Subcutaneous adipose tissue (tissue), 4 donors: ENCODE data around the gene CSF3. TPM values are rescaled to one million over a fixed set of nuclear protein-coding genes. Genes with fewer than 3 reads are reported as not detected.
A peak's percentile ranks its signal among the peaks of the same experiment; 100 is the strongest.

Experiments
- small RNA-seq: library from RNA; depleted of rRNA; stranded (forward); fragments of <200 nt; gene quantifications from one replicate; pipeline ENCODE3, GENCODE V24; 2016
- total RNA-seq, 4 donors: library from RNA; depleted of rRNA; stranded (reverse); fragments of >200 nt; gene quantifications; one replicate each; pipeline ENCODE4 v1.1.0, GENCODE V29; 2016
- TF ChIP-seq, protein P1 (sequence below): fragments of 450-650 bp; IDR thresholded peaks from one replicate; pipeline ENCODE4 v1.5.1; 2016; ENCODE audit warnings: low read depth, mild to moderate bottlenecking, control low read depth, antibody characterized with exemption, moderate library complexity

The CSF3 gene
- total RNA-seq, 4 donors from 2014 or later = not detected

DNA sequence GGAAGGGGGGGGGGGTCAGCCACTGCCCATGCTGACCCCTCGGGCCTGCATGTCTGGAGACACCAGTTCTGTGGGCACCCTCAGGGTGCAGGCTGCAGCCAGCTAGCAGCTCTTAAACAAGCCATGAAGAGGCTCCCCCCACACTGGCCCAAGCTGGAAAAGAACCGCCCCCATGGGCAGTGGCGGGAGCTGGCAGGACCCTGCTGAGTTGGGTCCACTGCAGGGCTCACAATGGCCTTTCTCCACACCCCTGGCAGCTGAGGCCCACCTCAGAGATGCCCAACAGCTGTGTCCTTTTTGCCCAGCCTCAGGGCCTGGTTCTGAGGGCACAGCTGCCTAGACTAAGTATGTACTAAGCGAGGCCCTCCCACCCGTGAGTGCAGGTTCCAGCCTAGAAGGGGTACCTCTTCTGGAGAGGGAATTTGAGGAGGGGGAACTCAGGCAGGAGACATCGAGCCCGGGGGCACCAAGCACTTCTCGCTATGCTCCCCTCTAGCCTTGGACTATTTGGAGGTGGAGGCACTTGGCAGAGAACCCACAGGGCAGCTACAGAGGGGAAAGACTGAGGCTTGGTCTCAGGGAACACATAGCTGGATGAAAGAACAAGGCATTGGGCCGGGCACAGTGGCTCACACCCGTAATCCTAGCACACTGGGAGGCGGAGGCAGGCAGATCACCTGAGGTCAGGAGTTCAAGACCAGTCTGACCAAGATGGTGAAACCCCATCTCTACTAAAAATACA is 50.7 kb downstream of the CSF3 start:
- TF ChIP-seq, protein P1, sequence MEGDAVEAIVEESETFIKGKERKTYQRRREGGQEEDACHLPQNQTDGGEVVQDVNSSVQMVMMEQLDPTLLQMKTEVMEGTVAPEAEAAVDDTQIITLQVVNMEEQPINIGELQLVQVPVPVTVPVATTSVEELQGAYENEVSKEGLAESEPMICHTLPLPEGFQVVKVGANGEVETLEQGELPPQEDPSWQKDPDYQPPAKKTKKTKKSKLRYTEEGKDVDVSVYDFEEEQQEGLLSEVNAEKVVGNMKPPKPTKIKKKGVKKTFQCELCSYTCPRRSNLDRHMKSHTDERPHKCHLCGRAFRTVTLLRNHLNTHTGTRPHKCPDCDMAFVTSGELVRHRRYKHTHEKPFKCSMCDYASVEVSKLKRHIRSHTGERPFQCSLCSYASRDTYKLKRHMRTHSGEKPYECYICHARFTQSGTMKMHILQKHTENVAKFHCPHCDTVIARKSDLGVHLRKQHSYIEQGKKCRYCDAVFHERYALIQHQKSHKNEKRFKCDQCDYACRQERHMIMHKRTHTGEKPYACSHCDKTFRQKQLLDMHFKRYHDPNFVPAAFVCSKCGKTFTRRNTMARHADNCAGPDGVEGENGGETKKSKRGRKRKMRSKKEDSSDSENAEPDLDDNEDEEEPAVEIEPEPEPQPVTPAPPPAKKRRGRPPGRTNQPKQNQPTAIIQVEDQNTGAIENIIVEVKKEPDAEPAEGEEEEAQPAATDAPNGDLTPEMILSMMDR = no peak

Small RNAs within 50 kb of the gene (small RNA-seq; reads per million reads assigned to genes)
- 1,503 reads per million, percentile 99 among the genes with 10 or more reads in this experiment for gene SNORD124

Other genes with a start within 250 kb of the CSF3 start
- gene IKZF3, start 151.1 kb upstream of the CSF3 start, total RNA-seq = 1 to 10 TPM in 3 of 4 donors, under 1 TPM in 1; 0.98 to 1.9 (median 1.4) TPM
- gene ZPBP2, start 147.2 kb upstream of the CSF3 start, total RNA-seq = not detected
- gene GSDMB, start 96.8 kb upstream of the CSF3 start, total RNA-seq = 10 to 100 TPM; 15.2 to 80.4 (median 24.3) TPM
- 100 to 1,000 TPM; 145 to 419 (median 200) TPM for gene ORMDL3, start 87.8 kb upstream of the CSF3 start, total RNA-seq
- gene LRRC3C, start 87.7 kb upstream of the CSF3 start, total RNA-seq = not detected
- gene GSDMA, start 52.4 kb upstream of the CSF3 start, total RNA-seq = 1 to 10 TPM in 3 of 4 donors, not detected in 1; 1.3 to 9.0 (median 7.1) TPM
- gene PSMD3, start 34.6 kb upstream of the CSF3 start, total RNA-seq = 10 to 100 TPM; 52.2 to 86.8 (median 68.2) TPM
- 10 to 100 TPM; 47.6 to 75.5 (median 63.0) TPM for gene MED24, start 39.0 kb downstream of the CSF3 start, total RNA-seq
- gene THRA, start 47.5 kb downstream of the CSF3 start, total RNA-seq = 10 to 100 TPM; 35.7 to 81.2 (median 47.1) TPM
- gene NR1D1, start 85.1 kb downstream of the CSF3 start, total RNA-seq = 10 to 100 TPM in 2 of 4 donors, 1 to 10 TPM in 2; 4.2 to 16.0 (median 12.7) TPM
- gene MSL1, start 106.5 kb downstream of the CSF3 start, total RNA-seq = 10 to 100 TPM; 42.0 to 87.6 (median 61.7) TPM
- gene CASC3, start 125.1 kb downstream of the CSF3 start, total RNA-seq = 10 to 100 TPM; 37.4 to 81.4 (median 71.8) TPM
- gene RAPGEFL1, start 162.0 kb downstream of the CSF3 start, total RNA-seq = 1 to 10 TPM; 2.4 to 7.3 (median 5.2) TPM
- 10 to 100 TPM in 1 of 4 donors, 1 to 10 TPM in 3; 8.1 to 10.2 (median 9.7) TPM for gene WIPF2, start 203.9 kb downstream of the CSF3 start, total RNA-seq